Brain pericyte (primary cell): Measurements from ENCODE around the gene TMEM52.
"Not testable (repeated sequence)": the region's sequence is repeated elsewhere in the genome, so short reads cannot be mapped to it uniquely, and the experiment has no call there.

Experiments
- DNase-seq: peaks from one replicate; pipeline ENCODE4 v3.0.0-alpha.2; 2012; ENCODE audit warnings: low read depth, low spot score

Gene TMEM52

DNA sequence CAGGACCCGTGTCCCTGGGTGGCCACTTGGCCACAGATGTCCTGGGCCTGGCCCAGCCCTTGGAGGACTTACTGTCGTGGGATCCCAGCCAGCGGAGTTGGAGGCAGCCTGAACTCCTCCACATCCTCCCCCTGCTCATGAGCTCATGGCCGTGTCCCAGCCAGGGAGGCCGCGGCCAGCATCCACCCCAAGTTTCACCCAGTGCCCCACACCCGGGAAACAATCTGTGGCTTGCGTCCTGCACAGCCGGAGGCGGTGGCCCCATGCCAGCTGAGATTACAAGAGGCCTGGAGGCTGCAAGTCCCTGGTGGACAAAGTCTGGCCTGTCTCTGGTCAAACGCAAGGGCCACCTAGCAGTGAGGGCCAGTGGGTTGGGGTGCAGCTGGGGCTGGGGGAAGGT lies 27.5 kb upstream of the TMEM52 start:
- DNase-seq = no peak

DNA sequence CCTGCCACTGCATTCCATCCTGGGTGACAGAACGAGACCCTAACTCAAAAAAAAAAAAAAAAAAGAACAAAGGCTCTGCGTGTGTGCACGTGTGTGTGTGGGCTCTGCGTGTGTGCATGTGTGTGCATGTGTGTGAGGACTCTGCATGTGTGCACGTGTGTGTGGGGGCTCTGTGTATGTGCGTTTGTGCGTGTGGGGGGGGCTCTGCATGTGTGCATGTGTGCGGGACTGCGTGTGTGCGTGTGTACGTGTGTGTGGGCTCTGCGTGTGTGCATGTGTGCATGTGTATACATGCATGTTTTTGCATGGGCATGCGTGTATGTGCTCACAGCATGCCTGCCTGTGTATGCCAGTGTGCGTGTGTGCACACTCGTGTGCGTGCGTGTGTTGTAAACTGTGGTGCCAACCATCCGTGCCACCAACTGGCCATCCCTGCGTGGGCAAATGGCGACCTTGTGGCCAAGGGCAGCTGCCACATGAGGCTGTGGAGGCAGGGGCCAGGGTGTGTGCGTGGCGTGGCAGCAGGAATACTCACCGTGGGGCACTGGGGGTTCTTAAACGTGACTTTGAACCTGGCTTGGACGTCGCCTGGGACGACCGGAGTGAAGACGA lies 26.8 kb upstream of the TMEM52 start:
- no peak for DNase-seq

DNA sequence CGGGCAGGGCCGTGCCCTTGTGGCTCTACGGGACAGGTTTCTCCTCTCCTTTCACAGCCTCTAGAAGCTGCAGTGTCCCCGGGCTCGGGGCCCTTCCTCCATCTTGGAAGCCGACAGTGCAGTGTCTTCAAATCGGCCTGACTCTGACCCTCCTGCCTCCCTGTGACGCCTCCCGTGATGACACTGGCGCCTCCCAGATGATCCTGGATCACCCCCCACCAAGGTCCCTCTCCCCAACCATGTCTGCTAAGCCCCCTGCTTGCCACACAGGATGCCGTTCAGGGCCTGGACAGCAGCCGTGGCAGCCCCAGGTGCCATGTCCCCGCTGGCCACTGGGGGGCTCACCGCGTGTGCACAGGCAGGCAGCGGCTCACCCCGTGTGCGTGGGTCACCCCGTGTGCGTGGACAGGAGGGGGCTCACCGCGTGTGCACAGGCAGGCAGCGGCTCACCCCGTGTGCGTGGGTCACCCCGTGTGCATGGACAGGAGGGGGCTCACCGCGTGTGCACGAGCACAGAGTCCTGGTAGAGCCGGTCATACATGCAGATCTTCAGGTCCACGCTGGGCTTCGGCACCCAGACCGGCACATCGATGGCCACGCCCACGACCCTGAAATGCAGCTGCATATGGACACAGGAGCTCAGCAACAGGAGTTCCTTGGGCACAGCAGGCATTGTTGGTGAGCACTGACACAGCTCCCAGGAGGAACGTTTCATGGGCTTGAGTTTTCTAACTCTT lies 24.9 kb upstream of the TMEM52 start:
- DNase-seq = no peak

DNA sequence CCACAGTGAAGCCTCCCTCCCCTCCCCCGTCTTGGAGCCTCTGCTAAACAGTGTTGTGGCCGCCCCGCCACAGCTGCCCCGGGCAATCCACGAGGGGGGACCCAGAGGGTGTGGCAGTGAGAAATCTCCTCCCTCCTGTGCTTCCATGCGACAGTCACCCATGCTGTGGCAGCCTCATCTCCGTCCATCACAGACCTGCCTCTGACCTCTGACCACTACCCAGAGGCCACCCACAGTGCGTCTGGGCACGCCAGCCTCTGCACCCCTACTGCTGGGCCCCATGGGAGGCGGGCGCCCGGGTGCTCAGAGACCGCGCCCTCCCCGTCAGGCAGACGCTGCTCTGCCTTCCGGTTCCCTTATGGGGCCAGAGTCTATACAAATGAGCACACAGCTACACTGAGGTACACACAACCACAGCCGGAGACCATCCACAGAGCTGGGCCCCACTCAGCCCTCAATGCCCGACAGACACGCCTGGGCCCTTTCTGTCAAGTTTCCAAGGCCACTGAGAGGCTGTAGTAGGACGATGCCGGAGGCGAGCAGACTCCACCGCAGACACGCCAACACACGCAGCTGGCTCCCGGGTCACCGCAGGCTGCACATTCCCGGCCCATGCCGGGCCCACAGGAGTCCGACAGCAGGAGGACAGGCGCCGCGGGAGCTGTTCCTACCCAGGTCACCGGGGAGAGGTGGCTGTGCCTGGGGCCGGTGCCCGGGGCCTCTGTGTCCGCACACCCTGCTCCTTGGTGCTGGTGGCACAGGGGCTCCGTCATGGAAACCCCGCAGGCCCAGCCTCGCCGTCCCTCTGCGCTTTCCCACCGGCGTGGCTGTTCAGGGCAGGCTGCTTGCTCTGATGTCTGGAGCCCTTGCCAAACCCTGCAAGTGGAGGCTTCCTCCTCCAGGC lies 23.9 kb upstream of the TMEM52 start:
- DNase-seq = no peak

DNA sequence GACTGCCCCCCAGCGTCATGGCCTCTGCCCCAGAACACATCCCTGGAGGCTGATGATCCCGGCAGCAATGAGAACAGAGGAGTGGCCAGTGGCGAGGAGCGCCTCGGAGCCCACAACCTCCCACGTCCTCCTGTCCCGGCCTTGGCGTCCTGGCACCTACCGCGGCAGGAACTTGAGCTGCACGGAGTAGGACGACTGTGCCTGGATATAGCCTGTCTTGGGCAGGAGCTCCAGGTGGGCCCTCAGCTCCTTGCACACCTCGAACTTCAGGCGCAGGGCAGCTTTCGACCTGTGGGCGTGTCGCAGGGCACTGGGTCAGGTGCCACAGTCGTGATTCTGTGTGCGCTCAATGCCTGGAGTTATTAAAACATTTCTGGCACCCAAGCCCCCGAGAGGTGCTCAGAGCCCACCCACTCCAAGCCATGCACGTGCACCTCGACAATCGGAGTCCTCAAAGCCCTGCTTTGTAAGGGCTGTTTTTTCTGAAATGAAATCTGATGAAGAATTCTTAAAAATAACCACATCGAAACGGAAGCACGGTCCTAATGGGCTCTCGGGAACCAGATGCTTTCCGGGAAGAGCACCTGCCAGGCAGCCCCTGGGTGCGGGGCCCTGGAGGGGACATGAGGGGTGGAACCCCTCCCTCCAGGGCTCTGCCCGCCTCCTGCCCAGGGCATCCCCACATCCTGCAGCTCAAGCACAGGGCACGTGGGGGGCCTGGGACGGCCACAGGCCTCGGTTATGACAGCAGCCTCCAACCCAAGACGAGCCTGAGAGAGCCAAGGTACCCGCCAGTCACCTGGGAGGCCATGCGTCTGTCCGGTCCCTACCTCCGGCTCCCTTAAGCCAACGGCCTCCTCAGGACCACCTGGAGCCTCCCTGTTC lies 23.0 kb upstream of the TMEM52 start:
- DNase-seq = no peak

DNA sequence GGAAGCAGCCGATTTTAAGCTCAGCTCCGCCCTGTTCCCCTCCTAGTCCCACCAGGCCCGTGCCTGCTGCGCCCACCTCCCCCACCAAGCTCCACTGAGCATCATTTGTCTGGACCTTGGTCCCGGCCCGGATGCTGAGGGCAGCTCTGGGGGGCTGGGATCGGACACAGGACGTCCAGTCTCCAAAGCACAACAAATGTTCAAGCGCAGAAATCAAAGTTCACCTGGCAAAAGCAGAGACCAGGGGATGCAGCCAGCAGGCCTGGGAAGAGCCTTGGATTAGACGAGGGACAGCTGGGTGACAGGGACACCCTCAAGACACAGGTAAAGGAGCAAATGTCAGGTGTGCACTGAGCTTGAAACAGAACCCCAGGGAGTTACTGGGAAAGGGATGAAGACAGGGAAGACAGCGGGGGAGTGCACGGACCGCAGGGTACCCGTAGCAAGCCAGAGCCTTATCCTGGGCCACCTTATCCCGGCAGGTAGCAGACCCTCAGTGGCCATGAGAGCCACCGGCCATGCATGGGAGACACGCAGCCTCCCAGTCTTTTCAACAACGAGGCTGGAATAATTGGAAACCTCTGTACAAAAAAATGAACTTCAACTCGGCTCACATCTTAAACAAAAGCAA lies 22.2 kb upstream of the TMEM52 start:
- DNase-seq = no peak

DNA sequence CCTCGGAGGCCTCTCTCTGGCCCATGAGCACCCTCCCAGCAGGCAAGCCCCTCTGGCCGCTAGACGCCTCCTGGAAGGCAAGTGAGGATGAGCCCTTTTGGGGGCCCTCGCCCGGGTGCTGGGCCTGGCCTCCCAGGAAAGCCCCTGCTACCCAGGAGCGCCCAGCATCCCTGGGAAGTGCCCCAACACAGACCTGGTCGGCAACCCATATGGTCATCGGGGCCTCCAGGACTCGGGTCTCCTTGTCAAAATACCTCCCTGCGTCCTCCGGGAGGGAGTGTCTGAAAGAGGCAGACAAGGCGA lies 21.0 kb upstream of the TMEM52 start:
- no peak for DNase-seq

DNA sequence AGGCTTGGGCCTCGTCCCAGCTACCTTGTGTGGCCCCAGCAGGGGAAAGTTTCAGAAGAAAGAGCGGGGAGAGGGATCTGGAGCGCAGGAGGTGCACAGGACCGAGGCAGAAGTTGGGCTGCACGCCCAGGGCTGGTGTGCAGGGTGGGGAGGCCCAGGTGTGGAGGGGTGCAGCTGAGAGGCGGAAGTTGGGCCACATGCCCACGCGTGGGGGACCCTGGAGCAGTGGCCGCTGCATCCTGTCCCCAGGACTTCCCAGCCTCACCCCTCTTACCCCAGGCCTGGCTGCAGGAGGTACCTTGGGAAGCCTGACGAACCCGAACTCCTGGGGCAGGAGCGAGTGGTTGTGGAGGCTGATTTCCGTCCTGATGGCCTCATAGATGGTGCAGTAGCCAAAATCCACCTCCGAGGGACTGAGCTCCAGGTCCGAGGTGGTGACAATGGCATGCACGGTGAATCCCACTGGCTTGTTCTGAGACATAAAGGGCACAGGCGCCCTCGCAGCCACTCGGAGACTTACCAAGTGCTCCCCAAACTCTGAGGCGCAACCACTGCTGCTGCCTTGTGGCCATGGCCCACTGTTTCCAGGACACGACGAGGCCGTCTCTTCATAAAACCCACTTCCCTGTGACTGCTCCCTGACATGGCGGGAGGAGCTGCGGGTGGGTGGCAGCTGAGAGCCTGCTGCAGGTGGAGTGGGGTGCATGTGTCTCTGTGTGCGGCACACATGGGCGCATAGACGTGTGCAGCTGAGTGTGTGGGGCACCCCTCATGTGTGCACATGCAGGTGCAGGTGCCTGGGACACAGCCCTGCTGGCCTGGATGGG lies 20.4 kb upstream of the TMEM52 start:
- no peak for DNase-seq

DNA sequence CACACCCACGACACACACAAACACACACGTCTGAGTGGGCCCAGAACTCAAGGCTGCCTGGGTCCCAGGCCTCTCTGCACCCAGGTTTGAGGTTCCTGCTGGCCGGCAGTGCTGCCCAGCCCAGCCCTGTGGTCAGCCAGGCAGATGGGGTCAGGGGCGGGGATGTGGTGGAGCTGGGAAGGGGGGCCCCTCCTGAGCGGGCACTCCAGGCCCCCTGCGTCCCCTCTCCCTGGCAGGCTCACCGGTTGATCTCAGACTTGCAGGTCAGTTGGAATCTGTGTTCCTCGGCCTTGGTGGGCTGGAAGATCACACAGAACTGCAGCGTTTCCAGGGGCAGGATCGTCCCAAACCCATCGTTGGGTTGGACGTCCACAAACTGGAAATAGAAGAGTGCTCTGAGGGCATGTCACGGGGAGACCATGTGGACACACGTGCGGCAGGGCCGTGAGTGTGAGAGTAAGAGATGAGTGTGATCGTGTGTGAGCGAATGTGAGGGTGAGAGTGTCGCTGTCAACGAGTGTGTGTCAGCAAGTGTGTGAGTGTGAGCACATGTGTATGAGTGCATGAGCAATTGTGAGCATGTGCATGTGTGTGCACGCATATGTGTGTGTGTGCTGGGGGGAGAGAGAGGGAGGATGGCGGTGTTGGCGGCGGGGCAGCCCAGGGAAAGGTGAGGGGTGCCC lies 19.7 kb upstream of the TMEM52 start:
- DNase-seq = no peak

DNA sequence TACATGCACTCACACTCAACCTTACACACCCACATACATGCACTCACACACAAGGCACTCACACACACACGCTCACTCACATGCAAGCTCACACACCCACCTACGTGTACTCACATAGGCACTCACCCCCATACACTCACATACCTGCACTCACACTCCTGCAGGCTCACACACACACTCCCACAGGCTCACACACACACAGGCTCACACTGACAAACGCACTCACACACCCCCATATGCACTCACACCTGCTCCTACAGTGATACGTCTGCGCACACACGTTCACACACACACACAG lies 19.1 kb upstream of the TMEM52 start:
- no peak for DNase-seq

DNA sequence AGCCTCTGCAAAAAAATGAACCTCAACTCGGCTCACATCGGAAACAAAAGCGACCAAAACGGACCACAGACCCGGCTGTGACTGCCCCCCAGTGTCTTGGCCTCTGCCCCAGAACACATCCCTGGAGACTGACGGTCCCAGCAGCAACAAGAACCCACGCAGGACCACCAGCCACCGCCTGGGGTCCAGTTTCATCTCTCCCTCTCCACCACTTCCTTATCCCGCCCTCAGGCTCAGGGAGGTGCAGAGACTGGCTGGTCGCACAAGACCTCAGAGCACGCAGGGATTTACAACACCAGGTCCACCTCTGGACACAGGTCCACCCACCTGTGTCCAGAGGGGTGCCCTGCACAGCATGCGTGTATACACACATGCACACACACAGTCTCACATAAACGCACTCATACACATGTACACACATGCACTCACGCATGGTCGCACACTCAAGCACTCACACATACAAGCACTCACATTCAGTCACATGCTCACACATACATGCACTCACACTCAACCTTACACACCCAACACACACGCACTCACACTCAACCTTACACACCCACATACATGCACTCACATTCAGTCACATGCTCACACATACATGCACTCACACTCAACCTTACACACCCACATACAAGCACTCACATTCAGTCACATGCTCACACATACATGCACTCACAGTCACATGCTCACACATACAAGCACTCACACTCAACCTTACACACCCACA lies 18.6 kb upstream of the TMEM52 start:
- DNase-seq = no peak

DNA sequence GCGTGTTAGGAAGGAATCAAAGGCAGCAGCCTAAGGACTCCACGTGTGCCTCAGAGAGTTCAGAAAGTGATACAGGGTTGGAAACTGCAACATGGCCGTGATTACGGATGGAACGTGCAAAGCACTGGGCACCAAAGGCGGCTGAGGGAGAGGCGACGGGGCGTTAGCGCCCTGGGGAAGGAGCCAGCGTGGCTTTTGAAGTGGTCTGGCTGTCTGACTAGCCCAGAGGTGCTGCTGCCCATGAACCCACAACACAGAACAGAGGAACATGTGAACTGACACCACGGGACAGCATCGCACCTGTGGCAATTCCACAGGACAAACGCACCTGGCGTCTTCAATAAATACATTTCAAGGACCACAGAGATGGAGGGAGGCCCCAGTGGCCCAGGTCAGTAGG lies 18.0 kb upstream of the TMEM52 start:
- DNase-seq = no peak

DNA sequence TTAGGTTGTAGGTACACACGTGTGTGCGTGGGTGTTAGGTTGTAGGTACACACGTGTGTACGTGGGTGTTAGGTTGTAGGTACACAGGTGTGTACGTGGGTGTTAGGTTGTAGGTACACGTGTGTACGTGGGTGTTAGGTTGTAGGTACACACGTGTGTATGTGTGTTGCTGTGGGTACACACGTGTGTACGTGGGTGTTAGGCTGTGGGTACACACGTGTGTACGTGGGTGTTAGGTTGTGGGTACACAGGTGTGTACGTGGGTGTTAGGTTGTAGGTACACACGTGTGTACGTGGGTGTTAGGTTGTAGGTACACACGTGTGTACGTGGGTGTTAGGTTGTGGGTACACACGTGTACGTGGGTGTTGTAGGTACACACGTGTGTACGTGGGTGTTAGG lies 15.8 kb upstream of the TMEM52 start:
- not testable (repeated sequence) for DNase-seq

DNA sequence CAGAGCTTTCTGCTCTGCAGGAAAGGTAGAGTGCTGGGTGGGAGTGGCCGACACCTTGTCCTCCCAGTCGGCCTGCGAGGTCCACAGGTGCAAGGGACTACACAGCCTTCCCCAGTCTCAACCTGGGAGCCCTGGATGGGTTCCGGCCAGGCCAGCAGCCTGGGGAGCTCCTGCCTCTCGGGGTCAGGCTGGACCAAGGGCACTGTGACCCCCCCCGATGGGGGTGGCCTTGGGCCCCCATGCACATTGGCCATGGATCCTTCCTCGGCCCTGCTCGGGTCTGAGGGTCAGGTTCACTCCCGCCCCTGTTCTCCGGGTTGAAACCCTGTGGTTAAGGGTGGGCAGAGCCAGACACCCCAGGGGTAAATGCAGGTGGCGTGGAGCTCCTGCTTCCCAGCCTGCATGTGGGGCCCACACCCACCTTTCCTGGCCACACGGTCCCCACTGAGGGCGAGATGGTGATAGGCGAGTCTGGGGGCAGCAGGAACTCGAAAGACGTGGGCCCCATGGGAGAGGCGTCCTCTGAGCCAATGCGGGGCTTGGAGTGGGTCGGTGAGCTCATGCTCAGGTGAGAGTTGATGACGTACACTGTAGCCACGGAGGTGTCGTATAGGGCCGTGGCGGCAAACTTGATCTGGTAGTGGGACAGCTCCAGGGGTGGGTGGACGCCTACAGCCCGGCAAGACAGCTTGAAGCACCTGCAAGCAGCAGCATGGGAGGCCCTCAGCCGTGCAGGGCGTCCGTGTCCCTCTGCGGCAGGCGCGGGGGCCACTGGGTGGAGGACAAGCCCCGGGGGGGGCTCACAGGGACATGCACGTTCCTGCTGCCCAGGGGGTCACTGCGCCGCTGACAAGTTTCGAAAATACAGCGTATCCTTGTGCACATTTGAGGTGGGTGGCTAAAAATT lies 10.8 kb upstream of the TMEM52 start:
- DNase-seq = no peak

DNA sequence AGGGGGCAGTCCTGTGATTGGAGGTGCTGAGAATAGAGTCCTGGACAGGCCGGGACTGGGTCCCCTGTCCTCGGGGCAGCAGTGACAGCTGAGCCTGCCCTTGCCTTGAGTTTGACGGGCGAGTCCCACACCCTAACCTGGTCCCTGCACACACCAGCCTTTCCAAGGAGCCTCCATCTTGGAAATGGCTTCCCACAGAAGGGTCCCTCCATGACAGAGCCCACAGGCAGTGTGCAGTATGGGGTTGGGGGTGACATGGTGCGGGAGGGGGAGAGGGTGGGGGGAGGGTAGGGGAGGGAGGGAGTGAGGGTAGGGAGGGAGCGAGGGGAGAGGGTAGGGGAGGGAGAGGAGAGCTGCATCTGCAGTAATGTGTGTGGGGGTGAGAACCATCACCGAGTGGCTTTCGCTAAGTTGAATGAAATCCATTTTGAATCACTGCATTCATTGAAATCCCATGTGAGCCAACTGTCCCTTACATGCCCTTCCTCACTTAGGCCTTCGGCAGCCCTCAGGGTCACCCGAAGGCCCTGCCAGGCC lies 10.1 kb upstream of the TMEM52 start:
- no peak for DNase-seq

DNA sequence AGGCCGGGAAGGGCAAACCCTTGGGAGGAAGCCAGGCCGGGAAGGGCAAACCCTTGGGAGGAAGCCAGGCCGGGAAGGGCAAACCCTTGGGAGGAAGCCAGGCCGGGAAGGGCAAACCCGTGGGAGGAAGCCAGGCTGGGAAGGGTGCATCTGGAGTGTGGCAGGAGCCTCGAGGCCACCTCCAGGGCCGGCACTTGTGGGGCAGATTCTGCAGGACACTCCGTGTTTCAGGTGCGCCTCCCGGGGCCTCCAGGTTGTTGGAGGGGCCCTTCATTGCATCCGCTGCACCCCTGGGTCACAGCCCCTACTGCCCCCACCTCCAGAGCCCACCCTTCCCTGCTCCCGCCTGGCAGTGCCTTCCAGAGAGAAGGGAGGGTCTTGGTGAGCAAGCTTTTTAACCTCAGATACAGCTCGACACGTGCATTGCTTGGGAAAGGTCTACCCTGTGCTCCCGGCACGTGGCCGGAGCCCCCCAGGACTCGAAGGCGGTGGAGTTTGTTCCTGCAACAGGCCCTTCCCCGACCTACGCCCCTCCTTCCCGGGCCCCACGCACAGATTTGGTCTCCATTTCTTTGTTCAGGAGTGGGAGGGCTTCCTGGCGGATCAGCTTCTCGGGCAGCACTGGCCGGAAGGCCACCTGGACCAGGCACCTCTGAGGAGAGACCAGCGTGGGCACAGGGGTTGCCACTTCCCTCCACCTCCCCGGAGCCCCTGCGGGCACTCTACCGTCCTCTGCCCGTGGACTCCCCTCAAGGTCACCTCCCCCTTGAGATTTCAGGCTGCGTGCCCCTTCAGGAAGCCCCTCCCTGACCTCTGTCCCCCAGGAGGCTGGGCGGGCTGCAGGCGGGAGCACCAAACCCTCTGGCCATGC lies 9.4 kb upstream of the TMEM52 start:
- no peak for DNase-seq

DNA sequence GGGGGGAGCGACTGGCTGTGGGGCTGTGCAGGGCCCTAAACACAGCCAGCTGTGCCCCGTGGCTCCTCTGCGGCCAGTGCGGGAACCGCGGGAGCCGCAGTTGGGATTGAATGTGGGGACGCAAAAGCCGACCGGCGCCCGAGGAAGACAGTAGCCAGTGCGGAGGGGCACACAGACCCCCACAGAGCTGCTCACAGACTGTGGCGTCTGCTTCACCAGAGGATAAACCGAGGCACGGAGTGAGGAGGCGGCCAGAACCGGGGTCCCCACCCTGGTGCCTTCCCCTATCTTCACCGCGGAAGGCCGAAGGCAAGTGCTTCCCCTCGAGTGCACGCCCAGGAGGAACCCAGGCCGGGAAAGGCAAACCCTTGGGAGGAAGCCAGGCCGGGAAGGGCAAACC lies 8.7 kb upstream of the TMEM52 start:
- no peak for DNase-seq
